HL-60 (cell line): Measurements from ENCODE around the gene RHEBL1.

Experiments
- CTCF ChIP-seq: IDR thresholded peaks from one replicate; pipeline ENCODE4 v1.5.1; 2011; ENCODE audit warnings: low read length, control low read depth, inconsistent platforms; ENCODE audit not compliant: insufficient read depth
- SPI1 ChIP-seq: IDR thresholded peaks from 2 replicates; pipeline ENCODE4 v1.6.1; 2012; ENCODE audit warnings: low read depth, mild to moderate bottlenecking, borderline replicate concordance

- TF ChIP-seq CTCF (no peak), SPI1 (no peak)
Observed at GRCh38 chr12:49059045-49059298, 10.8 kb downstream of the RHEBL1 start.
